ENCODE results near the gene PPM1H. TPM values are rescaled to one million over a fixed set of nuclear protein-coding genes. Genes with fewer than 3 reads are reported as not detected.

The PPM1H gene
- total and polyA plus RNA-seq, 2 of the 8 experiments (the other 6 are each of a cell fraction or from before 2014, with no cell fraction given), result 16.4 to 36.1 TPM

DNA sequence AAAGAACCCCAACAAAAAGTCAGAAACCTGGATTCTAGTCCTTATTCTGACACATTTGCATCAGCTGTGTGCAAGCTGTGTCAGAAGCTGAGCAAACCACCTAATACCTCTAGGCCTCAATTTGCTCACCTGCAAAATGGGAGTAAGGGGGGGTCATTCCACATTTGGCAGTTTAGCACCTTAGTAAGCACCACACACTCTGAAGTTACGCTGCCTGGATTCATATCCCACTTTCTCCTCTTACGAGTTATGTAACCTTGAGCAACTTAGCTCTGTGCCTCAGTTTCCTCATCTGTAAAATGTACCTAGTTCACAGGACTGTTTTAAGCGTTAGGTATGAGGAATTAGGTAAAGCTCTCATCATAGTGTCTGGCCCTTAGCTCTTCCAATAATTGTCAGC lies 218.9 kb downstream of the PPM1H start:
- Histone ChIP-seq H4K91ac (replicated peaks; ENCODE audit: insufficient read length, low read length) (no peak overlapping the region), H3K27ac (ENCODE audit: low read depth, low read length) (no peak overlapping the region), H2AFZ (ENCODE audit: low read length) (no peak overlapping the region), H3K56ac (replicated peaks; ENCODE audit: insufficient read length, low read depth, low read length) (no peak overlapping the region), H2AK5ac (ENCODE audit: low read depth, low read length) (no peak overlapping the region; the same call in 1 of the 2 replicates), H2BK20ac (ENCODE audit: low read length) (no peak overlapping the region), H3K14ac (ENCODE audit: insufficient read length) (no peak overlapping the region), H2BK12ac (ENCODE audit: low read depth, low read length) (no peak overlapping the region), H2BK5ac (ENCODE audit: low read depth, low read length) (peak overlapping the region; percentile 53; the same call in 1 of the 2 replicates), H3K9me3 (ENCODE audit: insufficient read depth in 2 of 2, low read depth in 1 of 2, low read length in 1 of 2) (no peaks in the 10 kb centered on the region), H3K27me3 (replicated peaks in 1 of 4; ENCODE audit: control insufficient read depth in 3 of 4, extremely low read depth in 1 of 4, insufficient read depth in 3 of 4, low read length in 3 of 4) (no peaks in the 10 kb centered on the region), H4K20me1 (replicated peaks in 1 of 2; ENCODE audit: control insufficient read depth in 1 of 2, insufficient read depth in 2 of 2, low read length in 2 of 2) (no peaks in the 10 kb centered on the region), H3K4me1 (replicated peaks in 1 of 4; ENCODE audit: control insufficient read depth in 3 of 4, insufficient read depth in 4 of 4, low read length in 3 of 4) (peaks cover 0 to 12% (median 9%) of the 10 kb centered on the region in 4 experiments; a peak in 6 of 7 replicates), H3K4ac (replicated peaks; ENCODE audit: insufficient read length, low read depth, low read length) (no peak overlapping the region), H3K36me3 (ENCODE audit: control insufficient read depth in 2 of 4, insufficient read depth in 4 of 4, low read length in 3 of 4) (peaks cover 0 to 2% (median 0%) of the 10 kb centered on the region in 4 experiments; a peak in 1 of 8 replicates), H2BK120ac (replicated peaks; ENCODE audit: low read depth, low read length) (no peak overlapping the region), H2BK15ac (ENCODE audit: low read length) (no peak overlapping the region), H3K23ac (ENCODE audit: insufficient read length) (no peak overlapping the region), H3K9ac (replicated peaks in 1 of 4; ENCODE audit: extremely low read depth in 1 of 4, low read depth in 3 of 4, low read length in 3 of 4) (no peak overlapping the region), H4K5ac (ENCODE audit: insufficient read length, low read depth, low read length) (no peak overlapping the region), H3K4me2 (ENCODE audit: insufficient read depth in 1 of 2, low read depth in 2 of 2, low read length in 2 of 2) (no peak overlapping the region), H3K4me3 (ENCODE audit: extremely low read depth in 1 of 4, insufficient read depth in 2 of 4, low read depth in 3 of 4, low read length in 4 of 4) (no peak overlapping the region), H3K79me1 (ENCODE audit: low read depth, low read length) (no peaks in the 10 kb centered on the region), H3K23me2 (ENCODE audit: low read depth, low read length) (no peaks in the 10 kb centered on the region), H3K18ac (ENCODE audit: extremely low read depth, low read length) (no peak overlapping the region), H3K79me2 (ENCODE audit: control insufficient read depth in 1 of 2, insufficient read depth in 2 of 2, low read length in 2 of 2) (no peaks in the 10 kb centered on the region), H4K8ac (ENCODE audit: extremely low read depth, insufficient read depth, low read length) (no peak overlapping the region)
- peak; percentile 56; the same call in 1 of the 2 replicates for TF ChIP-seq KDM1A (IDR thresholded peaks at IDR 0.05; ENCODE audit: borderline replicate concordance, low read length)
- no peak for TF ChIP-seq TEAD4 (IDR thresholded peaks at IDR 0.05; ENCODE audit: low read depth, low read length)
- FAIRE-seq (no peak), DNase-seq (ENCODE audit: low read depth in 1 of 2, low spot score in 2 of 2) (no peak)
- POLR2A ChIA-PET (ENCODE audit: partially characterized antibody), result interaction anchor here (0.5 to 1.8 kb wide), 5 partner anchors 8 to 105 kb away, joined by 3 to 7 read pairs (median 4); no protein-coding TSS in a partner anchor
- 83% methylated on average over 3 of the region's 3 CpGs; no CpG with 5 or more reads in 1 of the 2 experiments for WGBS, 2 experiments (ENCODE audit: extremely low coverage in 1 of 2, insufficient coverage in 1 of 2, insufficient read length in 1 of 2, insufficient replicate concordance in 2 of 2, low coverage in 1 of 2, low lambda C conversion rate in 2 of 2, missing lambda C conversion rate in 1 of 2)
- CTCF ChIA-PET (ENCODE audit: partially characterized antibody), result interaction anchor here (1.1 to 3.5 kb wide), 4 partner anchors 10 to 84 kb away, joined by 3 to 13 read pairs (median 7); no protein-coding TSS in a partner anchor
